Right renal cortex interstitium (tissue), 3 donors: ENCODE data around the gene BAD. TPM values are rescaled to one million over a fixed set of nuclear protein-coding genes. Genes with fewer than 3 reads are reported as not detected.

Experiments
- DNase-seq, 3 donors: peaks; one replicate each; pipeline ENCODE4 v3.0.0-alpha.2; 2013; ENCODE audit warnings: low read depth in 3 of 3, low spot score in 2 of 3
- polyA plus RNA-seq, 3 donors: library from polyadenylated mRNA; unstranded; fragments of 120-200 nt; gene quantifications; one replicate each; pipeline ENCODE4 v1.2.1, GENCODE V29; 2013; ENCODE audit not compliant: insufficient read length in 3 of 3

The BAD gene
- polyA plus RNA-seq, 3 donors = 33.6 to 45.9 (median 41.2) TPM

GRCh38 chr11:64297699-64298358 lies 13.4 kb upstream of the BAD start:
- DNase-seq = no peak

- no peak for DNase-seq
Measured at GRCh38 chr11:64296830-64297698, 12.6 kb upstream of the BAD start.

GRCh38 chr11:64296236-64296635 lies 11.8 kb upstream of the BAD start:
- DNase-seq = no peak

GRCh38 chr11:64295760-64296159 lies 11.3 kb upstream of the BAD start:
- no peak for DNase-seq

GRCh38 chr11:64294774-64295173 lies 10.3 kb upstream of the BAD start:
- no peak for DNase-seq

- no peak for DNase-seq
Measured at GRCh38 chr11:64292460-64293254, 8.2 kb upstream of the BAD start.

- no peak for DNase-seq
Measured at GRCh38 chr11:64291752-64292459, 7.4 kb upstream of the BAD start.

GRCh38 chr11:64291262-64291751 lies 6.8 kb upstream of the BAD start, which contains the start of gene KCNK4:
KCNK4 (plus strand) TSS chr11:64291302; CDS start chr11:64293019, 1,717 bp downstream.
- DNase-seq = no peak

GRCh38 chr11:64290352-64291261 lies 6.1 kb upstream of the BAD start:
- no peak for DNase-seq

GRCh38 chr11:64289002-64289564 lies 4.6 kb upstream of the BAD start:
- no peak for DNase-seq

GRCh38 chr11:64288353-64288750 lies 3.9 kb upstream of the BAD start:
- DNase-seq = no peak

- no peak for DNase-seq
Measured at GRCh38 chr11:64287676-64288352, 3.3 kb upstream of the BAD start.

GRCh38 chr11:64286801-64287159 lies 2.3 kb upstream of the BAD start:
- DNase-seq = no peak

- DNase-seq = no peak
Measured at GRCh38 chr11:64285885-64286800, 1.7 kb upstream of the BAD start.

GRCh38 chr11:64284962-64285884 lies 758 bp upstream of the BAD start, which contains the start of gene GPR137:
GPR137 (plus strand) TSS chr11:64285848; CDS start chr11:64286525, 677 bp downstream.
- peak in 2 of 3 donors; percentile 71 to 76 for DNase-seq

GRCh38 chr11:64283092-64283491 lies 1.4 kb downstream of the BAD start:
- DNase-seq = no peak
